Mesothelial cell of epicardium (in vitro differentiated cells): ENCODE data around the gene PRPF40B. TPM values are rescaled to one million over a fixed set of nuclear protein-coding genes. Genes with fewer than 3 reads are reported as not detected.

Experiments
- DNase-seq, 2 experiments: peaks; one replicate each; pipeline ENCODE4 v3.0.0; 2021; ENCODE audit warnings: low spot score in 2 of 2; ENCODE audit not compliant: unreplicated experiment in 2 of 2
- H3K27ac Mint-ChIP-seq: 2 replicates; pipeline ENCODE4 v1.8.0; 2021; ENCODE audit warnings: mixed read lengths
- H3K27me3 Mint-ChIP-seq: 2 replicates; pipeline ENCODE4 v1.8.0; 2021; ENCODE audit warnings: low read depth, mixed read lengths
- H3K36me3 Mint-ChIP-seq: 2 replicates; pipeline ENCODE4 v1.8.0; 2021; ENCODE audit warnings: mixed read lengths
- H3K4me1 Mint-ChIP-seq: 2 replicates; pipeline ENCODE4 v1.8.0; 2021; ENCODE audit warnings: mixed read lengths
- H3K4me3 Mint-ChIP-seq: 2 replicates; pipeline ENCODE4 v1.8.0; 2021; ENCODE audit warnings: mild to moderate bottlenecking, moderate library complexity, mixed read lengths
- H3K9me3 Mint-ChIP-seq: 2 replicates; pipeline ENCODE4 v1.8.0; 2021; ENCODE audit warnings: mixed read lengths
- CTCF ChIP-seq: fragments of 200-600 bp; sonication (generic); IDR thresholded peaks from one replicate; pipeline ENCODE4 v1.5.0; 2021; ENCODE audit warnings: antibody characterized with exemption; ENCODE audit not compliant: unreplicated experiment
- total RNA-seq: library from RNA; stranded (reverse); gene quantifications from 3 replicates; pipeline ENCODE4 v1.2.1, GENCODE V29; 2021

Gene PRPF40B
- total RNA-seq, 1 donor from 2014 or later, result 62.0 TPM

GRCh38 chr12:49618576-49618975, 4.8 kb upstream of the PRPF40B start:
- H3K4me1 Mint-ChIP-seq, result peaks cover 30% of the 10 kb centered on the region
- H3K27ac Mint-ChIP-seq, result no peak overlapping the region
- no peaks in the 10 kb centered on the region for H3K27me3 Mint-ChIP-seq
- H3K9me3 Mint-ChIP-seq, result peaks cover 8% of the 10 kb centered on the region
- H3K4me3 Mint-ChIP-seq, result no peak overlapping the region
- TF ChIP-seq CTCF, result no peak
- H3K36me3 Mint-ChIP-seq, result no peaks in the 10 kb centered on the region
- DNase-seq, result no peak

DNA sequence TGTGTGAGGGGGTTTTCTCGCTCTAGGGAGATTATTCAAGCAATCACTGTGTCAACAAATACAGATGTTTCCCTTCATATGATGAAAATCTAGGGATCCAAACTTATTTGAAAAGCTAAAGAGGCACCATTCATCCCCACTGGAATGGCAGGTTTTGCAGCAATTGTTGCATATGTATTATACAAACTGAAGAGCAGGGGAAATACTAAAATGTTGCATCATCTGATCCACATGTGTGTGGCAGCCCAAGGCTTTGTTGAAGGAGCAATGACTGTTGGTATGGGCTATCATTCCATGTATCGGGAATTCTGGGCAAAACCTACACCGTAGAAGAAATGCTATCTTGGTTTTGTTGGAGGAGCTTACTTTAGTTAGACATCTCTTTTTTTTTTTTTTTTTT, 4.1 kb upstream of the PRPF40B start:
- Mint-ChIP-seq H3K4me3 (no peak overlapping the region), H3K9me3 (peaks cover 6% of the 10 kb centered on the region), H3K27me3 (no peaks in the 10 kb centered on the region), H3K4me1 (peaks cover 32% of the 10 kb centered on the region), H3K27ac (no peak overlapping the region), H3K36me3 (no peaks in the 10 kb centered on the region)
- no peak for TF ChIP-seq CTCF
- no peak for DNase-seq

GRCh38 chr12:49621651-49622500, 1.5 kb upstream of the PRPF40B start:
- peaks cover 36% of the 10 kb centered on the region for H3K4me1 Mint-ChIP-seq
- H3K27ac Mint-ChIP-seq, result peak overlapping the region; percentile 93
- H3K9me3 Mint-ChIP-seq, result no peaks in the 10 kb centered on the region

DNA sequence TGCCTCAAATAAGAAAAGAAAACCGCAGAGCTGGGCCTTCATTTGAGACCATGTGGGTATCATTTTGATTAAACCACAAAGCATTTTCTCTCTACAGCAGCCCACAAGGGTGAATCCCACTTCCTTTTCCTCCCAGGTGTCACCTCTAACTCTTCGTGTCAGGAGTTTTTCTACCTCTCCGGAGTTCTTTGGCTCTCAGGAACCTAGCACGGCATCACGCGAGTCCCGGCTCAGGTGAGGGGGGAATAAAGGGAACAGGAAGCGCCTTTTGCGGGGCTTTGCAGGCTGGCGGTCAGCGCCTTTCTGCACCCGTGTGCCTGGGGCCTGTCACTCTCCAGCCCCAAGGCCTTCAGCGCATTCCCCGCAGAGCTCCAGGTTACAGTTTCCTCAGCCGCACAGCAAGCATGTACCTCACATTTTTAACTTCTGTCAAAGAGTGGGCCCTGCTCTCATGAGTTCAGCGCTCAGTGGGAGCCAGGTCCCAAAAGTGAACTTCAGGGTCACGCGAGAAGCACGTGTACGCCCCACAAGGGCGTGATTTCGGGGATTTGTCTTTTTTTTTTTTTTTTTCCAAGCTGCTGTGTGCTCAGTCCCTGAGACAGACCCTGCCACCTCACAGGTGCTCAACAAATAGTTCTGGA, 740 bp upstream of the PRPF40B start:
- H3K27ac Mint-ChIP-seq, result peak overlapping the region; percentile 93
- H3K4me1 Mint-ChIP-seq, result peaks cover 35% of the 10 kb centered on the region
- TF ChIP-seq CTCF, result no peak
- no peak for DNase-seq
- no peaks in the 10 kb centered on the region for H3K27me3 Mint-ChIP-seq
- no peaks in the 10 kb centered on the region for H3K36me3 Mint-ChIP-seq
- H3K4me3 Mint-ChIP-seq, result peak overlapping the region; percentile 83
- no peaks in the 10 kb centered on the region for H3K9me3 Mint-ChIP-seq

More at GRCh38 chr12:49621651-49622500, 1.5 kb upstream of the PRPF40B start:
- Mint-ChIP-seq H3K27me3 (no peaks in the 10 kb centered on the region), H3K36me3 (no peaks in the 10 kb centered on the region), H3K4me3 (peak overlapping the region; percentile 83)
- TF ChIP-seq CTCF, result no peak
- no peak for DNase-seq

DNA sequence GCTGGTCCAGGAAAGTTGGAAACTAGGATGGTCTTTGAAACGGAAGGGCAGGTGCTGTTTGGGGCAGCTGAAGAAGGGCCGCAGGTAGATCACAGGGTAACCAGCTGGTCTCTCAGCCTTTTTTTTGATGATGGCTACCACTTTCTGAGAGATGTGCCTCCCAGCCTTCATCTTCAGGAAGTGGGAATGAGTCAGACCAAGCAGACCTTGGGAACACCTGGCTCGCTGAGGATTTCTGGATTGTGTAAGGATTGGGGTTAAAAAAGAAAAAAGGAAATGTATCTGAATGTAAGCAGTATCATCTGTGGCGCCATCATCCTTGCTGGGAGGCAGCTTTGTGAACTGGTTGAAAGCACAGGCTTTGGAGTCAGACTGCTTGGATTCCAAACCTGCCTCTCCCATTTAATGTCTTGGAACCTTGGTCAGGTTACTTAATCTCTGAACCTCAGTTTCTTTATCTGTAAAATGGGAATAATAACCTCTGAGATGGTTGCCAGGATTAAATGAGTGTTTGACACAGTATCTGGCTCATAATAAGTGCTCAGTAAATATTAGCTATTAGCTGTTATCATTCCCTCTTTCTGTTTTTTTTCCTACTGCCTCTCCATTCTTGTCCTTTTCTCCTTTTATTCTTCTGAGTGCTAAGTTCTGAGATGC, 1.7 kb downstream of the PRPF40B start:
- TF ChIP-seq CTCF, result no peak
- peak overlapping the region; percentile 53 for H3K4me3 Mint-ChIP-seq
- H3K9me3 Mint-ChIP-seq, result no peaks in the 10 kb centered on the region
- peaks cover 21% of the 10 kb centered on the region for H3K4me1 Mint-ChIP-seq
- H3K27ac Mint-ChIP-seq, result peak overlapping the region; percentile 76
- H3K36me3 Mint-ChIP-seq, result no peaks in the 10 kb centered on the region
- no peaks in the 10 kb centered on the region for H3K27me3 Mint-ChIP-seq
- no peak for DNase-seq
